Measurements from ENCODE around the gene MBD6. TPM values are rescaled to one million over a fixed set of nuclear protein-coding genes. Genes with fewer than 3 reads are reported as not detected.

MBD6 gene
- total RNA-seq, 1 experiment from 2014 or later = 66.8 TPM

DNA sequence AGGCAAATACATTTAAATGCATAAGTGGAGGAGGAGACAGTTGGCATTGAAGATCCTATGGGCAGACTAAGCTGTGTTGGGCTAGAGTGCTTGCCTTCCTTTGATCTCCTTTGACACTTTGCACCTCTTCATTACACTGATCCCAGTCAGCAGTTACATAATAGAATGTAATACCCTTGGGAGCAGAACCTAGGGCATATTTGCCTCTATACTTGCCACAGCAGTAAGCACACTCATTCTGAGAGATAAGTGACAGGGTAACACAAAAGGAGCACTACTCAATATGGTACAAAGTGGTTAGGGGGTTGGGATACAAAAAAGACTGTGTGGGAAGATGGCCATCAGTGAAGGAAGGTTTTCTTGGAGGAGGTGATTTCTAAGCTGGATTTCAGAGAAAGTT is 25.8 kb upstream of the MBD6 start:
- H3K4me1 ChIP-seq (ENCODE audit: insufficient read depth, low read length) = no peaks in the 10 kb centered on the region
- DNase-seq = no peak
- H3K79me2 ChIP-seq (ENCODE audit: insufficient read depth, low read length) = no peaks in the 10 kb centered on the region
- Mint-ChIP-seq H3K4me1 (peaks cover 0 to 2% of the 10 kb centered on the region in 2 experiments; a peak in 2 of 4 replicates), H3K9me3 (peaks cover 4 to 6% of the 10 kb centered on the region in 2 experiments; a peak in 3 of 5 replicates), H3K4me3 (no peak overlapping the region), H3K27me3 (ENCODE audit: low read depth) (no peaks in the 10 kb centered on the region), H3K27ac (peak overlapping the region in 2 of 3 experiments; percentile 5 to 41; a peak in 2 of 7 replicates), H3K36me3 (ENCODE audit: insufficient read depth in 1 of 3, low read depth in 3 of 3) (peaks cover 75 to 86% (median 79%) of the 10 kb centered on the region in 3 experiments)
- H3K4me2 ChIP-seq (ENCODE audit: insufficient read depth, insufficient read length, low read length) = no peak overlapping the region
- no peaks in the 10 kb centered on the region for H3K9me3 ChIP-seq (ENCODE audit: control insufficient read depth, low read depth, low read length)
- H3T11ph ChIP-seq (ENCODE audit: low read length) = no peak overlapping the region
- H4K91ac ChIP-seq (ENCODE audit: insufficient read length, low read depth, low read length) = no peak overlapping the region
- no peak overlapping the region for H2BK5ac ChIP-seq (ENCODE audit: insufficient read length, low read length)
- no peak overlapping the region for H3K4ac ChIP-seq (ENCODE audit: low read depth, low read length)
- no peak overlapping the region for H3K14ac ChIP-seq (ENCODE audit: insufficient read depth, low read length)
- H3K27ac ChIP-seq (ENCODE audit: insufficient read length, low read depth, low read length) = no peak overlapping the region
- no peak overlapping the region for H3K56ac ChIP-seq (ENCODE audit: insufficient read length, low read depth, low read length)
- no peak overlapping the region for H2BK15ac ChIP-seq (ENCODE audit: low read depth, low read length)
- no peak overlapping the region for H2AFZ ChIP-seq (ENCODE audit: low read length)
- no peaks in the 10 kb centered on the region for H4K20me1 ChIP-seq (ENCODE audit: control insufficient read depth, insufficient read depth, insufficient read length)
- no peak overlapping the region for H2BK20ac ChIP-seq (ENCODE audit: low read depth, low read length, poor library complexity, severe bottlenecking)
- no peaks in the 10 kb centered on the region for H3K79me1 ChIP-seq (ENCODE audit: insufficient read depth, low read depth, low read length, poor library complexity, severe bottlenecking)
- H4K8ac ChIP-seq (replicated peaks; ENCODE audit: insufficient read length, low read depth, low read length) = no peak overlapping the region
- H4K5ac ChIP-seq (ENCODE audit: insufficient read length, low read depth, low read length) = no peak overlapping the region
- TF ChIP-seq, protein P1, sequence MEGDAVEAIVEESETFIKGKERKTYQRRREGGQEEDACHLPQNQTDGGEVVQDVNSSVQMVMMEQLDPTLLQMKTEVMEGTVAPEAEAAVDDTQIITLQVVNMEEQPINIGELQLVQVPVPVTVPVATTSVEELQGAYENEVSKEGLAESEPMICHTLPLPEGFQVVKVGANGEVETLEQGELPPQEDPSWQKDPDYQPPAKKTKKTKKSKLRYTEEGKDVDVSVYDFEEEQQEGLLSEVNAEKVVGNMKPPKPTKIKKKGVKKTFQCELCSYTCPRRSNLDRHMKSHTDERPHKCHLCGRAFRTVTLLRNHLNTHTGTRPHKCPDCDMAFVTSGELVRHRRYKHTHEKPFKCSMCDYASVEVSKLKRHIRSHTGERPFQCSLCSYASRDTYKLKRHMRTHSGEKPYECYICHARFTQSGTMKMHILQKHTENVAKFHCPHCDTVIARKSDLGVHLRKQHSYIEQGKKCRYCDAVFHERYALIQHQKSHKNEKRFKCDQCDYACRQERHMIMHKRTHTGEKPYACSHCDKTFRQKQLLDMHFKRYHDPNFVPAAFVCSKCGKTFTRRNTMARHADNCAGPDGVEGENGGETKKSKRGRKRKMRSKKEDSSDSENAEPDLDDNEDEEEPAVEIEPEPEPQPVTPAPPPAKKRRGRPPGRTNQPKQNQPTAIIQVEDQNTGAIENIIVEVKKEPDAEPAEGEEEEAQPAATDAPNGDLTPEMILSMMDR (conservative IDR thresholded peaks at IDR 0.05) = no peak
- H3K9ac ChIP-seq (ENCODE audit: extremely low read depth, insufficient read length, low read length) = no peak overlapping the region
- H2BK120ac ChIP-seq (ENCODE audit: low read depth, low read length, poor library complexity, severe bottlenecking) = no peak overlapping the region
- no peak overlapping the region for H2AK5ac ChIP-seq (ENCODE audit: insufficient read length, low read length)
- no peaks in the 10 kb centered on the region for H3K27me3 ChIP-seq (ENCODE audit: insufficient read depth, low read length)
- H3K23me2 ChIP-seq (ENCODE audit: insufficient read length, low read depth, low read length, poor library complexity, severe bottlenecking) = no peaks in the 10 kb centered on the region
- no peak overlapping the region for H3K18ac ChIP-seq (ENCODE audit: insufficient read length, low read depth, low read length)
- H2BK12ac ChIP-seq (ENCODE audit: insufficient read length, low read depth, low read length) = no peak overlapping the region
- no peak overlapping the region for H3K23ac ChIP-seq (ENCODE audit: insufficient read length, low read depth, low read length)

All from H9 (cell line).